H1 (cell line): ENCODE data around the gene ARRB1. TPM values are rescaled to one million over a fixed set of nuclear protein-coding genes. Genes with fewer than 3 reads are reported as not detected.

ENCODE experiments used
- ASH2L ChIP-seq: fragments of 200-600, 300-600 bp; sonication (generic); IDR thresholded peaks from one replicate; pipeline ENCODE4 v1.7.1; 2017; ENCODE audit warnings: low read length
- CBX5 ChIP-seq: fragments of 300-800, 300-1000 bp; sonication (generic); IDR thresholded peaks from 2 replicates; pipeline ENCODE4 v1.7.1; 2016; ENCODE audit warnings: antibody characterized with exemption, low read length, low read depth
- CTBP2 ChIP-seq: IDR thresholded peaks from 2 replicates; pipeline ENCODE4 v1.7.0; 2011; ENCODE audit warnings: borderline replicate concordance, mild to moderate bottlenecking, moderate library complexity, mixed read lengths, low read length; ENCODE audit not compliant: insufficient read depth, insufficient read length
- RFX5 ChIP-seq: IDR thresholded peaks from 2 replicates; pipeline ENCODE4 v1.6.1; 2011; ENCODE audit warnings: low read depth, low read length, improper control_type of control experiment, borderline replicate concordance
- polyA plus RNA-seq, 7 experiments: library from polyadenylated mRNA; depleted of rRNA in 3 of 7; stranded (reverse) in 5 of 7; unstranded in 2 of 7; fragments of >200 nt in 5 of 7; fragments of 200-250 nt in 2 of 7; gene quantifications; 1 replicate in 5 of 7; 2 replicates in 1 of 7; 4 replicates in 1 of 7; pipeline versions ENCODE4 v1.2.1 to v1.2.3, GENCODE V29; 2011 to 2013; ENCODE audit warnings: missing spikeins in 2 of 7, mixed read lengths in 2 of 7
- total RNA-seq: library from RNA; stranded (reverse); fragmentation: NEBNext Ultra II Directional; extraction: Animal tissue kit (Norgen Biotek cat#: 25700); gene quantifications from 2 replicates; pipeline ENCODE4 v1.2.1, GENCODE V29; 2021

ARRB1 gene
- total and polyA plus RNA-seq, 2 of the 8 experiments (the other 6 are each of a cell fraction or from before 2014, with no cell fraction given): 9.4 to 31.8 TPM

DNA sequence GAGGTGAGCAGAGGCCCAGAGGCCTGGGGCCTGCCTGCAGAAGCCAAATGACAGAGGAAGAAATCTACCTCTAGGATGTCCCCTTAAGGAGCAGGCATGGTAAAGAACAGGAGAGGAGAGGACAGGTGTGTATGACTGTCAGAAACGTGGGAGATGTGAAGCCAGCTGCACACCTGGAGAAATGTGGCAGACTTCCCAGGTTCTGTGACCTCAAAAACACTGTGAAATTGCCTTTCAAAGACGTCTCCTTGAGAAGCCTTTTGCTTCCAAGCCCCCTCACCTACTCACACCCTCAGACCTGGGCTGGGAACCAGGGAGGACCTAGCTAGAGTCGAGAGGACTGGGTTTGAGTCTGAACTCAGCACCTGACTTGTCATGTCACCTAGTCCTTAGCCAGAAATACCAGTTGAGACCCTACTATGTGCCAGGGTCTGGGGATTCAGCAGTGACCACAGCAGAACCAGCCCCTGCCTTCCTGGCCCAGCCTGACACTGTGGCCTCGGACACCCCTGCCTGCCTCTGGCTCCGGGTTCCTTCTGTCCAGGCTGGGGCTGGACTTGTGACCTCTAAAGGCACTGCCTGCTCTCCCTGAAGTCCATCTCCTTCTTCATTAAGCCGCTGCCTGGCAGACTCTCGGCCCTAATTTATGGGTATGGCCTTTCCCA lies 105.3 kb downstream of the ARRB1 start (continued):
- TF ChIP-seq CTBP2: no peak
- TF ChIP-seq ASH2L: no peak
- no peak for TF ChIP-seq RFX5
- no peak for TF ChIP-seq CBX5
